Osteoblast (primary cell): Measurements from ENCODE around the gene NF2. TPM values are rescaled to one million over a fixed set of nuclear protein-coding genes. Genes with fewer than 3 reads are reported as not detected.

Experiments
- DNase-seq: peaks from one replicate; pipeline ENCODE4 v3.0.0; 2011; ENCODE audit warnings: low spot score, mixed read lengths; ENCODE audit not compliant: insufficient read length; ENCODE audit errors: missing footprints
- H2AFZ ChIP-seq: 2 replicates; pipeline ENCODE4 v1.6.0; 2011; ENCODE audit warnings: mild to moderate bottlenecking, low read length
- H3K27ac ChIP-seq: 2 replicates; pipeline ENCODE4 v1.5.1; 2011; ENCODE audit warnings: mild to moderate bottlenecking, low read depth, low read length, moderate library complexity
- H3K27me3 ChIP-seq: 2 replicates; pipeline ENCODE4 v1.6.0; 2012; ENCODE audit warnings: mild to moderate bottlenecking, control low read depth, inconsistent platforms, low read length, moderate library complexity; ENCODE audit not compliant: insufficient read depth
- H3K36me3 ChIP-seq: 2 replicates; pipeline ENCODE4 v1.5.1; 2011; ENCODE audit warnings: mild to moderate bottlenecking, low read length, control low read depth, moderate library complexity; ENCODE audit not compliant: insufficient read depth
- H3K4me1 ChIP-seq: 2 replicates; pipeline ENCODE4 v1.5.1; 2011; ENCODE audit warnings: mild to moderate bottlenecking, low read length, control low read depth, moderate library complexity; ENCODE audit not compliant: insufficient read depth
- H3K4me2 ChIP-seq: 2 replicates; pipeline ENCODE4 v1.6.0; 2011; ENCODE audit warnings: mild to moderate bottlenecking, low read length; ENCODE audit not compliant: insufficient read depth
- H3K4me3 ChIP-seq: fragments of 200-600 bp; sonication (generic); 3 replicates; pipeline ENCODE4 v1.5.1; 2012; ENCODE audit warnings: mild to moderate bottlenecking, low read length, inconsistent platforms; ENCODE audit not compliant: insufficient read depth
- H3K79me2 ChIP-seq: 2 replicates; pipeline ENCODE4 v1.6.0; 2012; ENCODE audit warnings: mild to moderate bottlenecking, low read length, control low read depth, inconsistent platforms; ENCODE audit not compliant: insufficient read depth
- H3K9me3 ChIP-seq: 2 replicates; pipeline ENCODE4 v1.5.1; 2011; ENCODE audit warnings: low read depth, low read length, control low read depth
- H4K20me1 ChIP-seq: 2 replicates; pipeline ENCODE4 v1.6.0; 2012; ENCODE audit warnings: mild to moderate bottlenecking, low read length, control low read depth; ENCODE audit not compliant: insufficient read depth
- CTCF ChIP-seq: IDR thresholded peaks from 2 replicates; pipeline ENCODE4 v1.5.1; 2011; ENCODE audit warnings: mild to moderate bottlenecking, low read depth, low read length, moderate library complexity; ENCODE audit errors: extremely low read depth
- total RNA-seq: library from RNA; depleted of rRNA; stranded (reverse); fragments of >200 nt; gene quantifications from 2 replicates; pipeline ENCODE4 v1.2.3, GENCODE V29; 2012

NF2 gene
- total RNA-seq, 1 donor: 72.7 TPM

DNA sequence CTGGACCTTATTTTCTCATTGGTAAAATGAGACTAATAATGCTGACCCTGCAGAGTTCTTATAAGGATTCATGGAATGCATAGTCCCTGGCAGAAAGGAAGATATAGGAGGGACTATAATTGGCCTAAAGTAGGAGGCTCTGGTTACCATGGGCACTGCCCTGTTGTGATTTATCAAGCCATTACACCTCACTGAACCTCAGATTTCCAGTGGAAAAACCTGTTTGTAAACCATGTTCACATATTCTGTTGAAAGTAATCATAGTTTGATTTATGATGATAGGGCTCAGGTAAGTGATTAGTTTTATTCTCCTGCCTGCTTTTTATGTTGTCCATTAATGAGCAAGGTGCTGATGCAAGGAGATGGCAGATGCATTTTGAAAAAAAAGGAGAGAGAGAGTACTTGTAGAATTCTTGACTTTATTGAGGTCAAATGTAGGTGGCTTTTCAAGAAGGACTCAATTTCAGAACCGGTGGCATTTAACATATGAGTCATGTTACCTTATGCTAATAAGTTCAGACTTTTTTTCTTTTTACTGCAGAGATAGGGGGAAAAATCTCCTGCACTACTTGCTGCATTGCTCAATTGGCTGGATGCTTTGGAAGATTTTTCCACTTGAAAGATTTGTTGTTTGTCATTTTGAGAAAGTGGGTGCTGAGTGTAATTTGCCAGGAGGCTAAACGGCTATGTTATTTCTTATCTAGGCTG, 14.6 kb downstream of the NF2 start:
- Histone ChIP-seq H4K20me1 (no peaks in the 10 kb centered on the region), H3K27ac (peak overlapping the region; percentile 32), H3K36me3 (no peaks in the 10 kb centered on the region), H3K4me3 (no peak overlapping the region), H3K4me1 (peaks cover 41% of the 10 kb centered on the region), H2AFZ (no peak overlapping the region), H3K4me2 (no peak overlapping the region), H3K27me3 (no peaks in the 10 kb centered on the region), H3K79me2 (peaks cover 83% of the 10 kb centered on the region), H3K9me3 (no peaks in the 10 kb centered on the region)
- DNase-seq: no peak
- TF ChIP-seq CTCF: no peak

DNA sequence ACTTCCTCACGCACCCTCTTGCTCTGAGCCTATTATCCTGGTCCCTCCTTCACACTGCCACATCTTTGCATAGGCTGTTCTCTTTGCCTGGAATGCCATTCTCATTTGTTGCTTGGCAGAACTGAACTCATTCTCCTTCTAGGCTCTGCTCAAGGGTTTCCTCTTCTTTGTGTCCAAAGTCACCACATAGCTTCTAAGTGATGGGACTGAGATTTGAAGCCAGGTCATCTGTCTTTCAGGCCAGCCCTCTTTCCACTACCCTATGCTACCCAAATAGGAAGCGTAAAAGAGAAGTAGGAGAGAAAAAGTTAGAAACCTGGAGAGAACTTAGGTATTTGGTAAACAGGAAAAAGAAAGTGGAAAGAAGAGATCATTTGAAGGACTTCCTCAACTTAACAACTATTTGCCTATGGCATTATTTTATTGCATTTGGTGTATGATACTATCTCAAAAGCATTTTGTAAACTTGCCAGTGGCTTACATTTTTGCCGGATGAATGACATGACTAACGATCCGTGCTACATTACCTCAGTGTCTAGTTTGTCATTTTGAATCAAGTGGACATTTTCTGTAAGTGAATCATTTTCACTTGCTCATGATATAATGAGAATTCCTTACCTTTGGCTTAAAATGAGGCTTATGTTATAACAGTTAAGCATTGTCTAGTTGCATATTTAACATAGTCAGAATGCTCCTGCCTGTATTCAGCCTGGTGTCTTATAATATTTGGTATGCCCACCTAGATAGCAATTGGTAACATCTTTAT, 18.5 kb downstream of the NF2 start:
- Histone ChIP-seq H3K4me3 (peak overlapping the region; percentile 61), H3K27ac (peak overlapping the region; percentile 96), H2AFZ (no peak overlapping the region), H3K36me3 (no peaks in the 10 kb centered on the region), H4K20me1 (no peaks in the 10 kb centered on the region), H3K4me1 (peaks cover 80% of the 10 kb centered on the region), H3K9me3 (no peaks in the 10 kb centered on the region), H3K4me2 (peak overlapping the region; percentile 90), H3K79me2 (peaks cover 69% of the 10 kb centered on the region), H3K27me3 (no peaks in the 10 kb centered on the region)
- no peak for TF ChIP-seq CTCF
- DNase-seq: peak; percentile 85

DNA sequence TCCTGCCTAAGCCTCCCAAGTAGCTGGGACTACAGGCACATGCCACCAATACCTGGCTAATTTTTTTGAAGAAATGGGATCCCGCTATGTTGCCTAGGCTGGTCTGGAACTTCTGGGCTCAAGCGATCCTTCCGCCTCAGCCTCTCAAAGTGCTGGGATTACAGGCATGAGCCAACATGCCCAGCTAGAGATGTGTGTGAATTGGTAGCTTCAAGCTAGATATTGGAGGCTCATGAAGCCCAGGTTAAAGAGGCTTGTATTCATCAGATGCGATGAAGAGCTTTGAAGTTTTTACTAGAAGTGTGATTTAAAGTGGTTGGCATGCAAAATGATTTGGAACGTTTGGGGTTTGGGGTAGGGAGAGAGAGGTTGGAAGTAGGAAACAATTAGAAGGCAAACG, 19.6 kb downstream of the NF2 start:
- no peaks in the 10 kb centered on the region for H4K20me1 ChIP-seq
- no peaks in the 10 kb centered on the region for H3K27me3 ChIP-seq
- H3K9me3 ChIP-seq: no peaks in the 10 kb centered on the region
- H3K36me3 ChIP-seq: no peaks in the 10 kb centered on the region
- no peak overlapping the region for H3K4me2 ChIP-seq
- peak overlapping the region; percentile 96 for H3K27ac ChIP-seq
- no peak overlapping the region for H3K4me3 ChIP-seq
- H3K4me1 ChIP-seq: peaks cover 80% of the 10 kb centered on the region
- H3K79me2 ChIP-seq: peaks cover 69% of the 10 kb centered on the region
- TF ChIP-seq CTCF: no peak
- no peak overlapping the region for H2AFZ ChIP-seq
- no peak for DNase-seq

DNA sequence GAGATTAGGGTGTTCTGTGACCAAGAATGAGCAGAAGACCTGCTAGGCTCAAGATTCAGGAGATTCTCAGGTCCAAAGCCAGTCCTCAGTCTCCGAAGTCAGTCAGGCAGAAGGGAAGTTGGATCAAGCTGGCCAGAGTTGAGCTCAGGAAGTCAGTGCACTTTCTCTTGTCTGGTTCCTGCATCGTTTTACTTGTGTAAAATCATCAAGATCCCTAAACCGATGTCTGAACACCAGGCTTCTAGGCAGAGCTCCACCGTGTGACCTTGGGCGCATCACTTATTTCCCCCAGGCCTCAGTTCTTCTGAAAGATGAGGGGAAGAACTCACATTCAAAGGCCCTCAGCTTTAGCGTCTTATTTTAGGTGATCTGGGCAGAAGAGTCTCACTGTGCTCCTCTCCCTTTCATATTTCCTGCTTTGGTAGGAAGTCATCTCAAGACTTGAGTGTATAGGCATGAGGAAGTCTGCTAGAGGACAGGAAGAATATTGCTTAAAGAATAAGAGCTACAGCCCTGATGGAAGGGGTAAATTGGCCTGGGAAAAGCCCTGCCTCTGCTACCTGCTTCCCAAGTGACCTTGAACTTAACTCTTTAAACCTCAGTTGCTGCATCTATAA, 20.2 kb downstream of the NF2 start:
- TF ChIP-seq CTCF: no peak
- no peaks in the 10 kb centered on the region for H3K9me3 ChIP-seq
- H3K4me3 ChIP-seq: no peak overlapping the region
- H3K4me1 ChIP-seq: peaks cover 74% of the 10 kb centered on the region
- no peak overlapping the region for H3K4me2 ChIP-seq
- H3K36me3 ChIP-seq: no peaks in the 10 kb centered on the region
- no peak for DNase-seq
- peak overlapping the region; percentile 96 for H3K27ac ChIP-seq
- no peaks in the 10 kb centered on the region for H4K20me1 ChIP-seq
- H2AFZ ChIP-seq: no peak overlapping the region
- peaks cover 69% of the 10 kb centered on the region for H3K79me2 ChIP-seq
- no peaks in the 10 kb centered on the region for H3K27me3 ChIP-seq
